GM21529 (cell line): ENCODE results near the gene CYSLTR2.

Experiments
- ATAC-seq: cut with Tn5 transposase; IDR thresholded peaks from one replicate; pipeline ENCODE4 v1.9.1; 2021; ENCODE audit not compliant: unreplicated experiment

CYSLTR2 gene

GRCh38 chr13:48737689-48738088, 84.0 kb downstream of the CYSLTR2 start:
- ATAC-seq: no peak

- no peak for ATAC-seq
These were observed 84.6 kb downstream of the CYSLTR2 start for GRCh38 chr13:48738311-48738710.

GRCh38 chr13:48739386-48739964, 85.7 kb downstream of the CYSLTR2 start:
- ATAC-seq: no peak

GRCh38 chr13:48741377-48741776, 87.6 kb downstream of the CYSLTR2 start:
- no peak for ATAC-seq

GRCh38 chr13:48746821-48747220, 93.1 kb downstream of the CYSLTR2 start:
- no peak for ATAC-seq

- ATAC-seq: no peak
These were observed 95.0 kb downstream of the CYSLTR2 start for GRCh38 chr13:48748681-48749080.

GRCh38 chr13:48749144-48749543, 95.4 kb downstream of the CYSLTR2 start:
- ATAC-seq: no peak

- peak; percentile 98 for ATAC-seq
These were observed 96.2 kb downstream of the CYSLTR2 start for GRCh38 chr13:48749699-48750473.

- no peak for ATAC-seq
These were observed 97.1 kb downstream of the CYSLTR2 start for GRCh38 chr13:48750588-48751383.

- no peak for ATAC-seq
These were observed 106.9 kb downstream of the CYSLTR2 start for GRCh38 chr13:48760626-48761025.
